Panc1 (cell line): ENCODE data around the gene TCF7. TPM values are rescaled to one million over a fixed set of nuclear protein-coding genes. Genes with fewer than 3 reads are reported as not detected.
A peak's percentile ranks its signal among the peaks of the same experiment; 100 is the strongest.

ENCODE experiments used
- ATAC-seq: fragments of 200-7000 bp; cut with Tn5 transposase; 2 replicates; pipeline ENCODE4 v1.9.1; 2020; ENCODE audit warnings: mild to moderate bottlenecking, moderate library complexity
- BruUV-seq: library from RNA; stranded (reverse); fragments of 400-500 nt; replicated peaks from 2 replicates; lab custom pipeline; 2021; lab: Mats Ljungman, UMichigan
- CTCF ChIA-PET: fragments of 300-600 bp; sonication (Branson Sonifier 250); formaldehyde crosslinking; loops from one replicate; lab custom pipeline; 2022; ENCODE audit warnings: antibody characterized with exemption; lab: Charles Lee
- POLR2A ChIA-PET: fragments of 300-600 bp; sonication (Branson Sonifier 250); formaldehyde crosslinking; loops from one replicate; lab custom pipeline; 2022; ENCODE audit warnings: antibody characterized with exemption; lab: Charles Lee
- DNase-seq: peaks from one replicate; pipeline ENCODE4 v3.0.0-alpha.2; 2010; ENCODE audit warnings: low read depth, low spot score
- H3K27ac ChIP-seq: 2 replicates; pipeline ENCODE4 v1.5.1; 2011; ENCODE audit warnings: mild to moderate bottlenecking, low read length, inconsistent platforms
- H3K27me3 ChIP-seq: fragments of 200-500 bp; sonication (Bioruptor generic); 2 replicates; pipeline ENCODE4 v1.6.0; 2014; ENCODE audit warnings: low read length, inconsistent platforms; ENCODE audit not compliant: control insufficient read depth, insufficient read depth
- H3K36me3 ChIP-seq: fragments of 200-500 bp; sonication (Bioruptor generic); 2 replicates; pipeline ENCODE4 v1.5.1; 2014; ENCODE audit warnings: inconsistent platforms, mild to moderate bottlenecking, low read length, moderate library complexity; ENCODE audit not compliant: control insufficient read depth, insufficient read depth
- H3K4me1 ChIP-seq: 2 replicates; pipeline ENCODE4 v1.5.1; 2011; ENCODE audit warnings: inconsistent platforms, mild to moderate bottlenecking, low read length, moderate library complexity; ENCODE audit not compliant: control insufficient read depth, insufficient read depth
- H3K4me3 ChIP-seq, 2 experiments: 2 replicates each; pipeline ENCODE4 v1.5.1; 2011 to 2012; ENCODE audit warnings: low read depth in 2 of 2, low read length in 2 of 2, mild to moderate bottlenecking in 2 of 2, inconsistent platforms in 1 of 2, moderate library complexity in 1 of 2
- H3K9me3 ChIP-seq: fragments of 200-500 bp; sonication (Bioruptor generic); 2 replicates; pipeline ENCODE4 v1.5.1; 2014; ENCODE audit warnings: low read depth, mild to moderate bottlenecking, inconsistent platforms, low read length, moderate library complexity; ENCODE audit not compliant: control insufficient read depth, insufficient read depth
- CTCF ChIP-seq: fragments of 450-650 bp; IDR thresholded peaks from 2 replicates; pipeline ENCODE4 v1.5.1; 2017; ENCODE audit warnings: mild to moderate bottlenecking
- POLR2AphosphoS5 ChIP-seq: IDR thresholded peaks from 2 replicates; pipeline ENCODE4 v1.6.1; 2012; ENCODE audit warnings: mild to moderate bottlenecking, low read depth, low read length, moderate library complexity
- REST ChIP-seq, 2 experiments: IDR thresholded peaks; 2 replicates each; pipeline ENCODE4 v1.6.1; 2011 to 2012; ENCODE audit warnings: low read depth in 2 of 2, control low read depth in 1 of 2, low read length in 1 of 2, mild to moderate bottlenecking in 1 of 2, moderate library complexity in 1 of 2; ENCODE audit not compliant: insufficient read depth in 1 of 2
- SIN3A ChIP-seq: IDR thresholded peaks from 2 replicates; pipeline ENCODE4 v1.6.1; 2012; ENCODE audit warnings: low read depth, mild to moderate bottlenecking, low read length, moderate library complexity, borderline replicate concordance; ENCODE audit not compliant: insufficient read depth
- TCF7L2 ChIP-seq: IDR thresholded peaks from 2 replicates; pipeline ENCODE4 v1.6.1; 2011; ENCODE audit warnings: mild to moderate bottlenecking, low read depth, low read length, inconsistent platforms
- in situ Hi-C: cut with HindIII; loops from 2 replicates; pipeline ENCODE4 v1.10.0; 2016; ENCODE audit warnings: low sequenced_read_pairs, low pct_unique_long_range_greater_than_20kb
- intact Hi-C: fragments of 100-400 bp; cut with micrococcal nuclease; formaldehyde crosslinking; loops from one replicate; pipeline ENCODE4 v1.10.0; 2022; ENCODE audit not compliant: unreplicated experiment
- total RNA-seq: library from RNA; stranded (reverse); gene quantifications from one replicate; pipeline ENCODE4 v1.2.1, GENCODE V29; 2021; ENCODE audit not compliant: unreplicated experiment

Gene TCF7
- total RNA-seq, 1 experiment from 2014 or later: 24.0 TPM

- intact Hi-C loops (no loop called here), in situ Hi-C loops (no loop called here)
- ChIA-PET CTCF (interaction anchor here (0.6 to 1.3 kb wide), 3 partner anchors 66 to 117 kb away, joined by 3 to 4 read pairs (median 3); no protein-coding TSS in a partner anchor), POLR2A (interaction anchor here (0.6 to 0.9 kb wide), 2 partner anchors 23 to 83 kb away, joined by 3 read pairs; no protein-coding TSS in a partner anchor)
- ATAC-seq: no peak
- no peak overlapping the region for H3K4me3 ChIP-seq
- no peak for DNase-seq
- H3K27me3 ChIP-seq: no peaks in the 10 kb centered on the region
- no peak overlapping the region for H3K27ac ChIP-seq
- TF ChIP-seq TCF7L2 (no peak), POLR2AphosphoS5 (no peak), SIN3A (no peak), REST (IDR thresholded peaks at IDR 0.05; ENCODE audit: insufficient read depth in 1 of 2, low read depth in 2 of 2, low read length in 1 of 2) (no peak), CTCF (no peak)
- H3K9me3 ChIP-seq: no peaks in the 10 kb centered on the region
- TSS peak; percentile 78 for BruUV-seq
- no peaks in the 10 kb centered on the region for H3K36me3 ChIP-seq
- peaks cover 8% of the 10 kb centered on the region for H3K4me1 ChIP-seq
Observed at GRCh38 chr5:134116789-134117761, 2.6 kb downstream of the TCF7 start.

GRCh38 chr5:134118212-134118835 is 3.8 kb downstream of the TCF7 start:
- TF ChIP-seq POLR2AphosphoS5: no peak
- no peak for TF ChIP-seq CTCF
- TF ChIP-seq SIN3A: no peak
- TF ChIP-seq REST (IDR thresholded peaks at IDR 0.05; ENCODE audit: insufficient read depth in 1 of 2, low read depth in 2 of 2, low read length in 1 of 2): no peak
- no peak for TF ChIP-seq TCF7L2
- no TSS peak for BruUV-seq
- ATAC-seq (no peak), DNase-seq (no peak)
- Histone ChIP-seq H3K9me3 (no peaks in the 10 kb centered on the region), H3K27me3 (no peaks in the 10 kb centered on the region), H3K4me3 (no peak overlapping the region), H3K36me3 (no peaks in the 10 kb centered on the region), H3K27ac (no peak overlapping the region), H3K4me1 (peaks cover 8% of the 10 kb centered on the region)
- intact Hi-C loops: no loop called here
- ChIA-PET CTCF (no interaction called here), POLR2A (interaction anchor here (0.6 kb wide), 2 partner anchors 11 to 85 kb away, joined by 3 to 4 read pairs; no protein-coding TSS in a partner anchor)
- in situ Hi-C loops: no loop called here
